Hypothalamus (tissue), 51 donors: ENCODE results near the gene RAB3C.

Source experiments
- DNase-seq, 51 donors: peaks; one replicate each; lab custom pipeline; 2025; lab: John Stamatoyannopoulos, UW

The RAB3C gene

DNA sequence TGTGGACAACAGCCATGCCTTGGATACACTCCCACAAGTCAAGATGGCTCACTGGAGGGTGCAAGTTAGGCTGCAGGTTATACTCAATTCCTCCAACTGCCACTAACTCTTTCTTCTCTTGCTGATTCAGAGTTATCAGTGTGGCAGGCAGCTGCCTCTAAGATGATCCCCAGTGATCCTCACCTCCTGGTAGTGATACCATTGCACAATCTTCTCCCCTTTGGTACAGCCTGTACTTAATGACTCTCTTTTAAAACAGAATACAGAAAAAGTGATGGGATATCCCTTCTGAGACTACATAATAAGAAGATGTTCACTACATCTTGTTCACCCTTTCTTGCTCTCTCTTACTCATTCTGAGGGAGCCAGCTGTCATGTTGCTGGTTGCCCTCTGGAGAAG is 323.1 kb downstream of the RAB3C start:
- DNase-seq: no peak
